SJSA1 (cell line): ENCODE results near the gene ALG10. TPM values are rescaled to one million over a fixed set of nuclear protein-coding genes. Genes with fewer than 3 reads are reported as not detected.
"Not testable (repeated sequence)": the region's sequence is repeated elsewhere in the genome, so short reads cannot be mapped to it uniquely, and the experiment has no call there.

ENCODE experiments used
- DNase-seq, 2 experiments: peaks; one replicate each; pipeline ENCODE4 v3.0.0-alpha.2; 2015 to 2020; ENCODE audit warnings: low spot score in 2 of 2, low read depth in 1 of 2
- H3K27ac ChIP-seq: fragments of 250-450 bp; sonication (Bioruptor Pico); 2 replicates; pipeline ENCODE4 v1.5.1; 2020; ENCODE audit warnings: mild to moderate bottlenecking, moderate library complexity
- H3K27me3 ChIP-seq: fragments of 250-450 bp; sonication (Bioruptor Pico); replicated peaks from 2 replicates; pipeline ENCODE4 v1.5.1; 2020; ENCODE audit warnings: mild to moderate bottlenecking, moderate library complexity
- H3K36me3 ChIP-seq: fragments of 250-450 bp; sonication (Bioruptor Pico); 2 replicates; pipeline ENCODE4 v1.5.1; 2020; ENCODE audit warnings: mild to moderate bottlenecking
- H3K4me1 ChIP-seq: fragments of 250-450 bp; sonication (Bioruptor Pico); replicated peaks from 2 replicates; pipeline ENCODE4 v1.6.1; 2021; ENCODE audit warnings: mild to moderate bottlenecking
- H3K4me3 ChIP-seq: fragments of 250-450 bp; sonication (Bioruptor Pico); 2 replicates; pipeline ENCODE4 v1.5.1; 2020; ENCODE audit warnings: mild to moderate bottlenecking
- H3K9me3 ChIP-seq: fragments of 250-450 bp; sonication (Bioruptor Pico); replicated peaks from 2 replicates; pipeline ENCODE4 v1.5.1; 2020; ENCODE audit warnings: mild to moderate bottlenecking
- total RNA-seq: library from RNA; depleted of rRNA; stranded (reverse); fragments of >200 nt; shearing (Covaris generic); gene quantifications from 2 replicates; pipeline ENCODE4 v1.2.3, GENCODE V29; 2014; rRNA removed

ALG10 gene
- 3.0 and 7.4 TPM in 2 replicates for total RNA-seq

DNA sequence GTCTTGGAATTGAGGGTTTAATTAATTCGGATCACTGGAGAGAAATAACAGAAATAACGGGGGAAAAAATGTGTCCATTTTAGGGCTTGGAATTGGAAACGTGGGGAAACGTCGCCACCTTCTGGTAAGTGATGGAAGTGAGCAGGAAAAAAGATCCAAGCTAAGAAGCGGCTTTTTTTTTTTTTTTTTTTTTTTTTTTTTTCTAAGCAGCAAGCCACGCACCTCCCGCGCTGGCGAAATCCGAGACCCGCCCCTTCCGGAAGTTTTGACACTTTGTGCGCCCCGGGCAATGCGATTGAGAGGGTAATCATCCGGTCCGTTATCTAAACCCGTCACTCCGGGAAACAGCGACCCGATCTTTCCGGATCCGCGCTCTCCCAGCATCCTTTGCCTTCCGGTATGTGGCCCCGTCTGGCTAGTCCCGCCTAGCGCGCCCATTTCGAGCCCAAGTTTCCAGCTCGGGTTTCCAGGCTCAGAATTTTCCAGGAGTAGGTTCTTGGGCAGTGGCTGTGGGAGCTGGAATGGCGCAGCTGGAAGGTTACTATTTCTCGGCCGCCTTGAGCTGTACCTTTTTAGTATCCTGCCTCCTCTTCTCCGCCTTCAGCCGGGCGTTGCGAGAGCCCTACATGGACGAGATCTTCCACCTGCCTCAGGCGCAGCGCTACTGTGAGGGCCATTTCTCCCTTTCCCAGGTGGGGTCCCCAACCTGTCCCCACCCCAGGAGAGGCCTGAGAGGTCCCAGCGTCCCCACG, at the start of gene ALG10:
TSS of gene ALG10 (plus strand) at position 418 of the 752 bp plus-strand sequence. CDS start at position 522, 104 bp downstream.
- Histone ChIP-seq H3K36me3 (no peaks in the 10 kb centered on the region), H3K27me3 (no peaks in the 10 kb centered on the region), H3K4me1 (no peaks in the 10 kb centered on the region), H3K9me3 (no peaks in the 10 kb centered on the region), H3K4me3 (peak within 1 kb of the TSS; percentile 47), H3K27ac (peak within 1 kb of the TSS; percentile 55)
- DNase-seq, result peak; percentile 97

GRCh38 chr12:33972884-33973283, 49.4 kb upstream of the ALG10 start:
- H3K27ac ChIP-seq, H3K9me3 ChIP-seq, H3K36me3 ChIP-seq, DNase-seq, H3K4me3 ChIP-seq, H3K4me1 ChIP-seq, H3K27me3 ChIP-seq: not testable (repeated sequence)

DNA sequence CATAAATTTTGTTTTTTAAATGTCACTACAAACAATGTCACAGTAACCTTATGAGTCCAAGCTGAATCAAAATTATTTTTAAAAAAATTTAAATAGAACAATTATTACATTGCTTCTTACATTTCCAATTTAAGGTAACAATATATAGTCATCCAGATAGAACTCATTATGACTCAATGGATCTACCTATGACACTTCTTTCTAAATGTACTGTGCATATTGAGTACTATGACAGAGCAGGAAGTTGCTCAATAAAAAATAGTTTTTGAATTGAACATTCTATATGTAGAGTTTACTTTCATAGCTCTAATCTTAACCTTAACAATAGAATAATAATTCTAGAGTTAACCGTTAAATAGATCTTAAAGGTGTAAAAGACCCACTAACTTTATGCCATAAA, 44.4 kb upstream of the ALG10 start:
- H3K27ac ChIP-seq, result no peak overlapping the region
- H3K27me3 ChIP-seq, result no peaks in the 10 kb centered on the region
- no peak for DNase-seq
- H3K4me3 ChIP-seq, result no peak overlapping the region
- H3K4me1 ChIP-seq, result no peaks in the 10 kb centered on the region
- no peaks in the 10 kb centered on the region for H3K9me3 ChIP-seq
- H3K36me3 ChIP-seq, result no peaks in the 10 kb centered on the region

- H3K4me3 ChIP-seq, result no peak overlapping the region
- H3K4me1 ChIP-seq, result no peaks in the 10 kb centered on the region
- no peaks in the 10 kb centered on the region for H3K27me3 ChIP-seq
- no peaks in the 10 kb centered on the region for H3K36me3 ChIP-seq
- H3K9me3 ChIP-seq, result no peaks in the 10 kb centered on the region
- H3K27ac ChIP-seq, result no peak overlapping the region
- DNase-seq, result no peak
Measured at GRCh38 chr12:33988197-33988805, 34.0 kb upstream of the ALG10 start.

- no peak overlapping the region for H3K27ac ChIP-seq
- DNase-seq, result no peak
Measured at GRCh38 chr12:33988913-33989312, 33.4 kb upstream of the ALG10 start.

GRCh38 chr12:33994857-33995808, 27.2 kb upstream of the ALG10 start:
- H3K27ac ChIP-seq, result no peak overlapping the region
- H3K9me3 ChIP-seq, result no peaks in the 10 kb centered on the region
- no peak for DNase-seq
- H3K27me3 ChIP-seq, result no peaks in the 10 kb centered on the region
- H3K4me3 ChIP-seq, result no peak overlapping the region
- H3K36me3 ChIP-seq, result no peaks in the 10 kb centered on the region
- no peaks in the 10 kb centered on the region for H3K4me1 ChIP-seq

More at GRCh38 chr12:33988913-33989312, 33.4 kb upstream of the ALG10 start:
- Histone ChIP-seq H3K9me3 (no peaks in the 10 kb centered on the region), H3K4me3 (no peak overlapping the region), H3K4me1 (no peaks in the 10 kb centered on the region), H3K27me3 (no peaks in the 10 kb centered on the region), H3K36me3 (no peaks in the 10 kb centered on the region)

DNA sequence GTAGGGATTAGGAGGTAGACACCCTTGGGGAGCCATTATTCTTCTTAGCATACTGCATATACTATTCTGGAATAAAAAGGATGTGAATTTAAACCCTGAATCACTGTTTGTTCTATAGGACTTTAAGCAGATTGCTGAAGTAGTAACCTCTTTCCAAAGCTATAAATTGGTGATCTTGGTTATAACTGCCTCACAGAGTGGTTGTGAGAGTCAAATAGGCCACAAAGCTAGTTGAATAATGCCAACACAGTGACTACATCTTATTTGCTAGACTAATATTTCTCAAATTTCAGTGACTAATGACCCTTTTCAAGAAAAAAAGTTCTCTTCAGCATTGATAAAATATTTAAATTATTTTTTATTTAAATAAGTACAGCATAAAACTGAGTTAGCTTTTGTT, 13.5 kb upstream of the ALG10 start:
- not testable (repeated sequence) for H3K36me3 ChIP-seq, H3K27ac ChIP-seq, H3K4me3 ChIP-seq, H3K4me1 ChIP-seq, H3K27me3 ChIP-seq, H3K9me3 ChIP-seq, DNase-seq

- no peak overlapping the region for H3K4me3 ChIP-seq
- no peaks in the 10 kb centered on the region for H3K27me3 ChIP-seq
Measured at GRCh38 chr12:34016361-34016760, 5.9 kb upstream of the ALG10 start.

DNA sequence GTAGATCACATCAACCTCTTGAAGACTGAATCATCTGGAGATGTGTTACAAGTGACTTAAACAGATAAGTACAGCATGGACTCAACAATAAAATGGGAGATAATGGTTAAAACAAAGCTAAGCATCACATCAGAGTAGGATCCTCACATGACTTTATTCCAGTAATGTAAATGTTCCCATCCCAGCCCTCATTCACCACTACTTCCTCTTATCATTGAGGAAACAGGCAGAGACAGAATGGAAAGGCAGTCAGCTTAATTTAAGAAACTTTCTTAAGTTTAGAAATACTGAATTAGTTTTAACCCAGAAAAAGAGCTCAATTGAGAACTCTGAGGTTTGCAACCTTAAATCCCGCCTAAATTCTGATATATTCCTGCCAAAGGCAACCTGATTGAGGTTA, 1.2 kb upstream of the ALG10 start:
- Histone ChIP-seq H3K27ac (no peak overlapping the region), H3K27me3 (no peaks in the 10 kb centered on the region), H3K4me1 (no peaks in the 10 kb centered on the region), H3K9me3 (no peaks in the 10 kb centered on the region), H3K36me3 (no peaks in the 10 kb centered on the region), H3K4me3 (no peak overlapping the region)
- no peak for DNase-seq

More at GRCh38 chr12:34016361-34016760, 5.9 kb upstream of the ALG10 start:
- DNase-seq, result no peak
- H3K36me3 ChIP-seq, result no peaks in the 10 kb centered on the region
- no peaks in the 10 kb centered on the region for H3K9me3 ChIP-seq
- no peak overlapping the region for H3K27ac ChIP-seq
- H3K4me1 ChIP-seq, result no peaks in the 10 kb centered on the region

- not testable (repeated sequence) for DNase-seq, H3K9me3 ChIP-seq
Measured at GRCh38 chr12:34027661-34028060, 5.4 kb downstream of the ALG10 start.

DNA sequence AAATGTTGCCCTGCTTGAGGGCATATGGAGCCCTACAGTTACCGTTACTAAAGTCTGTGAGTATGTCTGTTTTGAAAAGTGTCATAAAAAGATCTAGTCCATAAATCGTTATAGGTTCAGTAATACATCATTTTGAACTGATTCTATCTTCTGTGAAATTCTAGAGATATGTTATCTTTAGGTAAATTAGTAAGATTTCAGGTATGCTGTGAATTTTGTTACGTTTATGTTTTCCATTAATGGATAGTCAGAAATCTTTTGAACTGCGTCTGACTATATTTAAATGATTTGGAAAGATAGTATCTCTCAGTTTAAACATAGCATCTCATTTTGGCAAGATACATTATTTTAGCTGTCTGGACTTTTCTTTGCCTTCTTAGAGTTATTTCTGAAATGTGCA, 8.3 kb downstream of the ALG10 start:
- Histone ChIP-seq H3K4me3 (no peak overlapping the region), H3K27me3 (no peaks in the 10 kb centered on the region), H3K9me3 (no peaks in the 10 kb centered on the region), H3K27ac (no peak overlapping the region), H3K36me3 (no peaks in the 10 kb centered on the region), H3K4me1 (no peaks in the 10 kb centered on the region)
- no peak for DNase-seq

More at GRCh38 chr12:34027661-34028060, 5.4 kb downstream of the ALG10 start:
- H3K27ac ChIP-seq, H3K4me3 ChIP-seq, H3K4me1 ChIP-seq, H3K36me3 ChIP-seq, H3K27me3 ChIP-seq: not testable (repeated sequence)

- Histone ChIP-seq H3K27me3 (no peaks in the 10 kb centered on the region), H3K9me3 (no peaks in the 10 kb centered on the region), H3K4me3 (no peak overlapping the region), H3K4me1 (no peaks in the 10 kb centered on the region), H3K36me3 (no peaks in the 10 kb centered on the region), H3K27ac (no peak overlapping the region)
- no peak for DNase-seq
Measured at GRCh38 chr12:34033628-34034296, 11.5 kb downstream of the ALG10 start.

- DNase-seq, H3K9me3 ChIP-seq, H3K4me3 ChIP-seq, H3K27ac ChIP-seq, H3K27me3 ChIP-seq, H3K36me3 ChIP-seq, H3K4me1 ChIP-seq: not testable (repeated sequence)
Measured at GRCh38 chr12:34038357-34038756, 16.1 kb downstream of the ALG10 start.
